IPS-15b (cell line): ENCODE measurements around the gene LRRC4.

Source experiments
- H3K27me3 ChIP-seq: one replicate; pipeline ENCODE4 v1.6.1; 2013; ENCODE audit warnings: low read length; ENCODE audit not compliant: control insufficient read depth, insufficient read depth
- H3K36me3 ChIP-seq: one replicate; pipeline ENCODE4 v1.6.1; 2013; ENCODE audit warnings: low read length; ENCODE audit not compliant: control insufficient read depth, insufficient read depth
- H3K4me1 ChIP-seq: one replicate; pipeline ENCODE4 v1.6.1; 2013; ENCODE audit warnings: mild to moderate bottlenecking, low read length; ENCODE audit not compliant: control insufficient read depth, insufficient read depth
- H3K4me3 ChIP-seq: one replicate; pipeline ENCODE4 v1.5.1; 2013; ENCODE audit warnings: low read depth, low read length
- H3K9ac ChIP-seq: one replicate; pipeline ENCODE4 v1.6.1; 2013; ENCODE audit warnings: low read depth, mild to moderate bottlenecking, low read length
- H3K9me3 ChIP-seq: one replicate; pipeline ENCODE4 v1.6.1; 2013; ENCODE audit warnings: mild to moderate bottlenecking, low read length; ENCODE audit not compliant: control insufficient read depth, insufficient read depth

Gene LRRC4, protein sequence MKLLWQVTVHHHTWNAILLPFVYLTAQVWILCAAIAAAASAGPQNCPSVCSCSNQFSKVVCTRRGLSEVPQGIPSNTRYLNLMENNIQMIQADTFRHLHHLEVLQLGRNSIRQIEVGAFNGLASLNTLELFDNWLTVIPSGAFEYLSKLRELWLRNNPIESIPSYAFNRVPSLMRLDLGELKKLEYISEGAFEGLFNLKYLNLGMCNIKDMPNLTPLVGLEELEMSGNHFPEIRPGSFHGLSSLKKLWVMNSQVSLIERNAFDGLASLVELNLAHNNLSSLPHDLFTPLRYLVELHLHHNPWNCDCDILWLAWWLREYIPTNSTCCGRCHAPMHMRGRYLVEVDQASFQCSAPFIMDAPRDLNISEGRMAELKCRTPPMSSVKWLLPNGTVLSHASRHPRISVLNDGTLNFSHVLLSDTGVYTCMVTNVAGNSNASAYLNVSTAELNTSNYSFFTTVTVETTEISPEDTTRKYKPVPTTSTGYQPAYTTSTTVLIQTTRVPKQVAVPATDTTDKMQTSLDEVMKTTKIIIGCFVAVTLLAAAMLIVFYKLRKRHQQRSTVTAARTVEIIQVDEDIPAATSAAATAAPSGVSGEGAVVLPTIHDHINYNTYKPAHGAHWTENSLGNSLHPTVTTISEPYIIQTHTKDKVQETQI

DNA sequence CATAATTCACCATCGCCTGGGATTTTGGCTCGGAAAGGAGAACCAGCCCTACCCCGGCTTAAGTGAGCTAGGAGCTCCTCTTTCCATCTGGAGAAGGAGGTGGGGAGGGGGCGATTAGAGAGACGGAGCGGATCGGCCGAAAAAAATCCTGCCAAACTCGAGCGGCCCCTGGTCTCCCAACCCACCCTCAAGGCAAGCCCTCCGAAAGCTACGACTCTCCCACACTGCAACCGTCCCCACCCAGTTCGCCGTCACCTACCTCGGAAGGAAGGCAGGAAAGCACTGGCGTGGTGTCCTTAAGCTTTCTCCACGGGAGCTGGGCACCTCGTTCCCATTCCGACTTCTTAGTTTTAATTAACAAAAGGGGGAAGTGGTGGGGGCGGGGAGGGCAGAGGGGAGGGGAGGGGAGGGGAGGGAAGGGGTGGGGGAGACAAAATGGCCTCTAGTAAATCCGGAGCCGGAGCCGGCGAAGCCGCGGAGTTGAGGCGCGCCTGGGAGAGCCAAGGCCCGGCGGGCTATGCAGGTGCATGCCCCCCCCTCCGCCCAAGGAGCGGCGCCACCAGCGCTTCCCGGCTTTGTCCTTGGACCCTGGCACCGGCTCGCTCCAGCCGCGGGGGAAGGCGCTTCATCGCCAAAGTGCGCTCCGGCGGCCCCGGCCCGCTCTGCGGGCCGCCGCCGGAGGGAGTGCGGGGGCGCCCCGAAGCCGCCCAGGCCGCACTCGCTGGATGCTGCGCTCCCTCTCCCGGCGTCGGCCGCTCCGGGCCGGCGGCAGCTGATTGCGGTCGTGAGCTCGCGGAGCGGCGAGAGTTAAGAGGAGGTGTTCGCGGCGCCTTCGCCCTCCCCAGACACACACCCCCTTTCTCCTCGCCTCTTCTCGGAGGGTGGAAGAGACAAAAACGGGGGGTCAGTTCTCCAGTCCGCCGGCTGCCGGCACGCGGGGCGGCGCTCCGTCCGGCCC is at the start of gene LRRC4:
TSS of gene LRRC4 (minus strand) at position 784 of the 958 bp plus-strand sequence. CDS start 797 bp downstream, outside the sequence.
- Histone ChIP-seq H3K9me3 (no peaks in the 10 kb centered on the region), H3K27me3 (peaks cover 22% of the 10 kb centered on the region), H3K4me1 (peaks cover 9% of the 10 kb centered on the region), H3K9ac (no peak within 1 kb of the TSS), H3K36me3 (peaks cover 9% of the 10 kb centered on the region), H3K4me3 (peak within 1 kb of the TSS; percentile 64)

DNA sequence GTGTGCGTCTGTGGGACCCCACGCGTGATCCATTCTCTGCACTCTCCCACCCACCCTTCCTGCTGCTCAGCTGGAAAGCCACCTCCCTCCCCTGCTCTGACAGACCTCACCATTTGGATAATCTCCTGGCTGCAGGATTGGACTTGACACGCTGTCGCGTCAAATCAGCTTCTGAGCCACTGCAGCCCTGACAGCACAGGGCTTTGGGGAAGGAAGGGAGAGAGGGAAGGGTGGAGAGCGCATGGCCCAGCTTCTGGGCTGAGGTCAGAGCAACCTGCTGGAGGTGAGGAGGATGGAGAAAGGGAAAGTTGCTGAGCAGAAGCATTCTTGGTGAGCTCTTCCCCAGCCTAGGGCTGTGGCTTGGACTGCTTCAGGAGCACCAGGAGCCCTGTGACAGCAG is 48.9 kb upstream of the LRRC4 start:
- Histone ChIP-seq H3K4me3 (no peak overlapping the region), H3K36me3 (peaks cover 39% of the 10 kb centered on the region), H3K9me3 (no peaks in the 10 kb centered on the region), H3K27me3 (no peaks in the 10 kb centered on the region), H3K4me1 (no peaks in the 10 kb centered on the region), H3K9ac (no peak overlapping the region)

DNA sequence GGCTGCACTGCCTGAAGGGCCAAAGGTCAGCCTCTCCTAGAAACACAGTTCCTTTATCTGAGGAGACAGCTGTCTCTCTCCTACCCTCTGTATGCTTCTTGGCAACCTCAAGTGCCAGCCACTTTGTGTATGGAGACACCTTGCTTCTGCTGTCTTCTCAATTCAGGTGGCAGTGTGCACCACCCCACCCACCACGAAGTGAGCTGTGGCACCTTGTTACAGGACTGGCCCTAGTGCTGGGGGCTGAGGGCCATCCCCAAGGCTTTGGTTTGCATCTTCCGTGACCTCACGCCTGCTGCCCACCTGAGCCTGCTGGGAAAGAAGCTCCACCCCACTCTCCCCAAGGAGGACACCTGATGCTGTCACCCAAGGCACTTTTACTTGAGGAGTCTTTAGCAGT is 47.1 kb upstream of the LRRC4 start:
- Histone ChIP-seq H3K9me3 (no peaks in the 10 kb centered on the region), H3K27me3 (no peaks in the 10 kb centered on the region), H3K36me3 (peaks cover 23% of the 10 kb centered on the region), H3K9ac (no peak overlapping the region), H3K4me3 (no peak overlapping the region), H3K4me1 (no peaks in the 10 kb centered on the region)

DNA sequence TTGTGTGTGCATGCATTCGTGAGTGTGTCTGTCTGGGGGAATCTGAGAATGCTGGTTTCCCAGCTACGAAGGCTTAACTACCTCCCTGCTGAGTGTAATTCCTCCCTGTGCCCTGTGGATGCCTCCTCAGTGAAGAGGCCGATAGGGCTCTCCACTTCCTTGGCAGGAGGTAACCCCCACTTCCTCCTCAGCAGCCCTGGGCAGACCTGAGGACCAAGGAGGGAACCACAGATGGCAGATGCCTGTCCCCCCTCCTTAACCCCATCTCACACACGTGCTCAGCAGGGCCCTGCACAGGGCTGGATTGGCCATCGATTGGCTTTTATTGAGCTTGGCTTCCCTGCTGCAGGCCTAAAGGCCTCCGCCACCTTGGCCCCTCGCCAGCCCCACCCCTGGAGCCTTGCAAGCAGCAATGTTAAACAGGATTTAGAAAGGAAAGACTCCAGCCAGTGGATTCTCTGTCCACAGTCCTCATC is 45.6 kb upstream of the LRRC4 start:
- Histone ChIP-seq H3K4me1 (no peaks in the 10 kb centered on the region), H3K4me3 (no peak overlapping the region), H3K27me3 (no peaks in the 10 kb centered on the region), H3K9me3 (no peaks in the 10 kb centered on the region), H3K9ac (no peak overlapping the region), H3K36me3 (peaks cover 22% of the 10 kb centered on the region)

DNA sequence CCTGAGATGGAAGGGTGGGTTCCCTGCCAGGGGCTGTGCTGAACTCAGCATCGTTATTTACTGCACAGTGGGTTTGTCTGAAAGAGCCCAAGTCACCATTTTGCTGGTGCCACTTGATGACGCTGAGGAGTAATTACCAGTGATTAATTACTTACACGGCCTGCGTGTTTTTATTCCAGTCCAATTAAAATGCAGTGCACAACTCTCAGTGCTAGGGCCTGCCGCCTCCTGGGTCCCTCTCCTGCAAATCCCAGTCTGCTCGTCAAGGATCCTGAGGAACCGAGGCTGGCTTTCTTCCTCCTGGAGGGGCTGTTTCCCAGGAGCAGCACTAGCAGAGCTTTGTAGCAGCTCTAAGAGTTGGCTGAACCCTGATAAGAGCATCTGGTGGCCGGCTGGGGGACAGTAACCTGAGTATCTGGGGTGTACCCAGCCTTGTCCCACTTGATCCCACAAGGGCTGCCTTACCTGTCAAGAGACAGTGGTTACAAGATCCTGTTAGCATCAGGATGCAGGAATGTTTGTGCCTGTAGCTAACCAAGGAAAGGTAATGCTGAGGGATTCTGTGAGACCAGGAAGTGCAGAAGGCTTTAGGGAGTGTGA is 45.1 kb upstream of the LRRC4 start:
- Histone ChIP-seq H3K27me3 (no peaks in the 10 kb centered on the region), H3K9me3 (no peaks in the 10 kb centered on the region), H3K36me3 (peaks cover 21% of the 10 kb centered on the region), H3K4me1 (no peaks in the 10 kb centered on the region), H3K4me3 (no peak overlapping the region), H3K9ac (no peak overlapping the region)

DNA sequence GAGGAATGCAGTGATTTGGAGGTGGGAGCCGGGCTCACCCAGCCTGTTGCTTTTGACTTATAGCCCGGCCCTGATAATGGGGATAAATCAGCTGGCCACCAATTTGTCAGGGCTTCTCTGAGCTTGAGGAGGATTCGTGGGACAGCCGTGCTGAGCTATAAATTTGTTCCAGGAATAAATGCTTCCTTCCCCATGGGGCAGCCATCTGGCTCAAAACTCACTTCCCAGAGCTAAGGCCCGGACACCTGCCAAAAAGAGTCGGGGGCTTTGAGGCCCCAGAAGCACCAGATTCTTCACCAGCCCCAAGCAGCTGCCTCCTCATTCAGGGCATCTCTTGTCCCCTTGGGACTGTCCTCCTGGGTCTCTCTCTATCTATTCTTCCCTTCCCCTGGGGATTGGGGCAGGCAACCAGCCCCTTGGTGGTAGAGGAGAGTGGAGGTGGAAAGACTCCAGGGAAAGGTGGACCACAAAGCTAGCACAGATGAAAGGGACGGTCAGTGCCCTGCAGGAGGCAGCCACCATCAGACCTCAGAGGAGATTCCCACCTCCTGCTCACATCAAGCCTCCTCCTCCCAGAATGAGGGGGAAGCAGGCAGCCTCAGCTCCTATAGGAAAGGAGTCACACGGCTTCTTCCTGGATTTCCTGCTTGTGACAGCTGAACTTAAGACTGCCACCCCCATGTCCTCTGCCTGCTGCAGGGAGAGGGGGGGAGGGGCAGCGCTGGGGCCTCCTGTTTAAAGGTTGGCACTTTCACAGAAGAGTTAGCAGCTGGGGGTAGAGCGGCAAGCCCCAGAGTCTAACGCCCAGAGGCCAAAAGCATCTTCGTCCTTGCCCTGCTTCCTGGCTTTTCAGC is 44.2 kb upstream of the LRRC4 start:
- no peak overlapping the region for H3K9ac ChIP-seq

DNA sequence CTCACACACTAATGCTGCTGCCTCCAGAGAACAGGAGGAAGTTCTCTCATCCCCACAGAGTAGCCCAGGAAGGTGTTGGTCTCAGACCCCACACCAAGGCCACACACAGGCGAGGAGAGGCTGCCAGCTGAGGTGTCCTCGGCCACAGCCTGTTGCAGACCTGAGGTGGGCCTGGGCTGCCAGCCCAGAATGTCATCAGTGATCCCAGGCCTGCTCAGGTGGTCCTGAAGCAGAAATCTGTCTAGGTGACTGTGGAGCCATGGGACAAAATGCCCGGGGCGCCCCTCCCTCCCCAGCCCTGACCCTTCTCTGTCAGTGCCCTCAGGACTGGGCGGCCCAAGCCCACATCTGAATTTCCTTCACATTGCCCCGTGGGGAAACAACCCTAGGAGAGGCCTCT is 43.5 kb upstream of the LRRC4 start:
- Histone ChIP-seq H3K27me3 (no peaks in the 10 kb centered on the region), H3K9ac (no peak overlapping the region), H3K4me3 (no peak overlapping the region), H3K4me1 (no peaks in the 10 kb centered on the region), H3K9me3 (no peaks in the 10 kb centered on the region), H3K36me3 (peaks cover 19% of the 10 kb centered on the region)

More for the DNA sequence above, 44.2 kb upstream of the LRRC4 start:
- H3K4me1 ChIP-seq: no peaks in the 10 kb centered on the region
- H3K36me3 ChIP-seq: peaks cover 19% of the 10 kb centered on the region
- no peak overlapping the region for H3K4me3 ChIP-seq
- no peaks in the 10 kb centered on the region for H3K9me3 ChIP-seq
- H3K27me3 ChIP-seq: no peaks in the 10 kb centered on the region

DNA sequence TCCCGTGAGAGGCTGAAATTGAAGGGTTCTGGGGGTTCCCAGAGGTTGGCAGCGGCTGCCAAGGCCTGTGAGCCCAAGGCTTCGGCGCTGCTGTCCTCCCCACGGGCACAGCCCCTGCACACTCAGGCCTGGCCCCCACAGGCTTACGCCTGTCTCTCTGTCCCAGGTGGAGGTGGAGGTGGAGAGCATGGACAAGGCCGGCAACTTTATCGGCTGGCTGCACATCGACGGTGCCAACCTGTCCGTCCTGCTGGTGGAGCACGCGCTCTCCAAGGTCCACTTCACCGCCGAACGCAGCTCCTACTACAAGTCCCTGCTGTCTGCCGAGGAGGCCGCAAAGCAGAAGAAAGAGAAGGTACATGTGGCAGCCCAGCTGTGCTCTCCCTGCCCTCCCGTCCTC is 43.1 kb upstream of the LRRC4 start:
- Histone ChIP-seq H3K27me3 (no peaks in the 10 kb centered on the region), H3K4me1 (no peaks in the 10 kb centered on the region), H3K36me3 (peaks cover 19% of the 10 kb centered on the region), H3K9me3 (no peaks in the 10 kb centered on the region), H3K4me3 (no peak overlapping the region), H3K9ac (no peak overlapping the region)

DNA sequence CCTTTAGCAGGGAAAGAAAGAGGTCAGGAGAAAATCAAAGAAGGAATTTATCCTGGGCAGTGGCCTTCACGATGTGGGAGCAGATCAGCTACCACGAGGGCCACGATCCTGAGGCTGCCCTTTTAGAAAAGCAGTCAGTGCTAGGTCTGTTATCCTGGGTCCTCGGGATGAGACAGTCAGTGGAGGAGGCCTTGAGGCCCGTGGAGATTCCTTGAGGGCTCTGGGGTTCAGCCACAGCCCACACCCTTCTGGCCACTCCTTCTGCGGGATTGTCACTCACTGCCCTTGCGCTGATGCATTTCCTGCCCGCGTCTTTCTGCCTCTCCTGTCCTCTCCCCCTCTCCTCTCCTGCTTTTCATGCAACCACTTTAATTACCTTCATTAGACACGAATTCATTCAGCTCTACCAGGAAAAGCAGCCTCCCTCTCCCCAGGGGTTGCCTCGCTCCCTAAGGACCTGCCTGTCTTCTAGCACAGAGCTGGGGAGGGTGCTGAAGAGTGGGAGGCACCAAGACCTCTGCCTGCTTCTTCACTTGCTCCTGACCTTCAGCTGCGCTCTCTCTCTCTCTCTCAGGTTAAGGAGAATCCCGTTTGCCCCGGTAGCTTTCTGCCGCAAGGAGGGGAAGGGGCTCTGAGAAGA is 42.6 kb upstream of the LRRC4 start:
- Histone ChIP-seq H3K9me3 (no peaks in the 10 kb centered on the region), H3K4me3 (no peak overlapping the region), H3K4me1 (no peaks in the 10 kb centered on the region), H3K27me3 (no peaks in the 10 kb centered on the region), H3K36me3 (peaks cover 19% of the 10 kb centered on the region), H3K9ac (no peak overlapping the region)

DNA sequence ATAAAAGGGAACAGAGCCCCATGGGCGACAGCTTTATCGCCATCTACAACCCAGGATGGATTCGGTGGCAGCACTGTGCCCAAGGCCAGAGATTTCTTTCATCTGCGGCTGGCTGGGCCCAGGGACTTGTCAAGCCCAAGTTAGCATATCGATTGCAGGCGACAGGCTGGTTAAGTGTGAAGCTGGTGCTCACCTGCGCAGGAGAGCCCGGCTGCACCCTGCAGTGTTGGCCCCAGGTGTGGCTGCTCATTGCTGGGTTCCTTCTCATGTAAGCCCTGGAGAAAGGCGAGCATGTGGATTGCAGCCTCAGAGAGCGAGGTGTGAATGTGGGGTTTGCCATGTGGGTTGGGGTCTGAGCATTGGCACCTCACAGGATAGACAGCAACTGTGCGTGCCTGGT is 40.6 kb upstream of the LRRC4 start:
- no peaks in the 10 kb centered on the region for H3K4me1 ChIP-seq
- H3K27me3 ChIP-seq: no peaks in the 10 kb centered on the region
- no peak overlapping the region for H3K9ac ChIP-seq
- H3K36me3 ChIP-seq: peaks cover 8% of the 10 kb centered on the region
- H3K4me3 ChIP-seq: no peak overlapping the region
- no peaks in the 10 kb centered on the region for H3K9me3 ChIP-seq
